IPS-15b (cell line): ENCODE data around the gene U2AF1L4.

Experiments used
- H3K27me3 ChIP-seq: one replicate; pipeline ENCODE4 v1.6.1; 2013; ENCODE audit warnings: low read length; ENCODE audit not compliant: control insufficient read depth, insufficient read depth
- H3K36me3 ChIP-seq: one replicate; pipeline ENCODE4 v1.6.1; 2013; ENCODE audit warnings: low read length; ENCODE audit not compliant: control insufficient read depth, insufficient read depth
- H3K4me1 ChIP-seq: one replicate; pipeline ENCODE4 v1.6.1; 2013; ENCODE audit warnings: mild to moderate bottlenecking, low read length; ENCODE audit not compliant: control insufficient read depth, insufficient read depth
- H3K4me3 ChIP-seq: one replicate; pipeline ENCODE4 v1.5.1; 2013; ENCODE audit warnings: low read depth, low read length
- H3K9ac ChIP-seq: one replicate; pipeline ENCODE4 v1.6.1; 2013; ENCODE audit warnings: low read depth, mild to moderate bottlenecking, low read length
- H3K9me3 ChIP-seq: one replicate; pipeline ENCODE4 v1.6.1; 2013; ENCODE audit warnings: mild to moderate bottlenecking, low read length; ENCODE audit not compliant: control insufficient read depth, insufficient read depth

Gene U2AF1L4

GRCh38 chr19:35787227-35787799 is 42.1 kb upstream of the U2AF1L4 start:
- Histone ChIP-seq H3K4me3 (no peak overlapping the region), H3K27me3 (no peaks in the 10 kb centered on the region), H3K36me3 (no peaks in the 10 kb centered on the region), H3K9me3 (no peaks in the 10 kb centered on the region), H3K9ac (no peak overlapping the region), H3K4me1 (no peaks in the 10 kb centered on the region)

GRCh38 chr19:35786299-35787160 is 41.3 kb upstream of the U2AF1L4 start:
- Histone ChIP-seq H3K36me3 (no peaks in the 10 kb centered on the region), H3K9me3 (no peaks in the 10 kb centered on the region), H3K27me3 (no peaks in the 10 kb centered on the region), H3K9ac (no peak overlapping the region), H3K4me1 (peaks cover under 1% of the 10 kb centered on the region), H3K4me3 (no peak overlapping the region)

- no peak overlapping the region for H3K9ac ChIP-seq
- H3K27me3 ChIP-seq, result no peaks in the 10 kb centered on the region
- H3K4me3 ChIP-seq, result peak overlapping the region; percentile 62
- H3K9me3 ChIP-seq, result no peaks in the 10 kb centered on the region
- H3K36me3 ChIP-seq, result no peaks in the 10 kb centered on the region
- peaks cover 2% of the 10 kb centered on the region for H3K4me1 ChIP-seq
Observed at GRCh38 chr19:35785339-35785627, 40.1 kb upstream of the U2AF1L4 start.

GRCh38 chr19:35784503-35785338 is 39.5 kb upstream of the U2AF1L4 start:
- H3K9ac ChIP-seq, result peak overlapping the region; percentile 47
- no peaks in the 10 kb centered on the region for H3K27me3 ChIP-seq
- H3K4me3 ChIP-seq, result peak overlapping the region; percentile 68
- no peaks in the 10 kb centered on the region for H3K9me3 ChIP-seq
- H3K4me1 ChIP-seq, result peaks cover 2% of the 10 kb centered on the region
- no peaks in the 10 kb centered on the region for H3K36me3 ChIP-seq

GRCh38 chr19:35783469-35784434 is 38.5 kb upstream of the U2AF1L4 start:
- Histone ChIP-seq H3K27me3 (no peaks in the 10 kb centered on the region), H3K9me3 (no peaks in the 10 kb centered on the region), H3K9ac (no peak overlapping the region), H3K4me3 (peak overlapping the region; percentile 68), H3K4me1 (peaks cover 2% of the 10 kb centered on the region), H3K36me3 (no peaks in the 10 kb centered on the region)

- Histone ChIP-seq H3K4me3 (no peak overlapping the region), H3K9ac (no peak overlapping the region), H3K4me1 (peaks cover 2% of the 10 kb centered on the region), H3K36me3 (no peaks in the 10 kb centered on the region), H3K9me3 (no peaks in the 10 kb centered on the region), H3K27me3 (peaks cover 3% of the 10 kb centered on the region)
Observed at GRCh38 chr19:35782589-35782988, 37.4 kb upstream of the U2AF1L4 start.

- Histone ChIP-seq H3K4me1 (peaks cover 8% of the 10 kb centered on the region), H3K9ac (no peak overlapping the region), H3K36me3 (no peaks in the 10 kb centered on the region), H3K9me3 (no peaks in the 10 kb centered on the region), H3K27me3 (peaks cover 11% of the 10 kb centered on the region), H3K4me3 (peak overlapping the region; percentile 8)
Observed at GRCh38 chr19:35781650-35782049, 36.4 kb upstream of the U2AF1L4 start.

- Histone ChIP-seq H3K36me3 (no peaks in the 10 kb centered on the region), H3K4me1 (peaks cover 10% of the 10 kb centered on the region), H3K9ac (no peak overlapping the region), H3K4me3 (no peak overlapping the region), H3K9me3 (no peaks in the 10 kb centered on the region), H3K27me3 (peaks cover 17% of the 10 kb centered on the region)
Observed at GRCh38 chr19:35780717-35781116, 35.5 kb upstream of the U2AF1L4 start.

- Histone ChIP-seq H3K36me3 (no peaks in the 10 kb centered on the region), H3K4me1 (peaks cover 10% of the 10 kb centered on the region), H3K9ac (no peak overlapping the region), H3K4me3 (no peak overlapping the region), H3K9me3 (no peaks in the 10 kb centered on the region), H3K27me3 (peaks cover 17% of the 10 kb centered on the region)
Observed at GRCh38 chr19:35780058-35780457, 34.8 kb upstream of the U2AF1L4 start.

GRCh38 chr19:35779033-35779432 is 33.8 kb upstream of the U2AF1L4 start:
- no peak overlapping the region for H3K4me3 ChIP-seq
- H3K4me1 ChIP-seq, result peaks cover 10% of the 10 kb centered on the region
- H3K27me3 ChIP-seq, result peaks cover 17% of the 10 kb centered on the region
- H3K36me3 ChIP-seq, result no peaks in the 10 kb centered on the region
- no peak overlapping the region for H3K9ac ChIP-seq
- H3K9me3 ChIP-seq, result no peaks in the 10 kb centered on the region

GRCh38 chr19:35777961-35778360 is 32.7 kb upstream of the U2AF1L4 start:
- H3K36me3 ChIP-seq, result no peaks in the 10 kb centered on the region
- H3K4me1 ChIP-seq, result peaks cover 10% of the 10 kb centered on the region
- no peak overlapping the region for H3K4me3 ChIP-seq
- peaks cover 19% of the 10 kb centered on the region for H3K27me3 ChIP-seq
- H3K9ac ChIP-seq, result no peak overlapping the region
- H3K9me3 ChIP-seq, result no peaks in the 10 kb centered on the region
